ENCODE data around the gene DSC2.

Gene DSC2

DNA sequence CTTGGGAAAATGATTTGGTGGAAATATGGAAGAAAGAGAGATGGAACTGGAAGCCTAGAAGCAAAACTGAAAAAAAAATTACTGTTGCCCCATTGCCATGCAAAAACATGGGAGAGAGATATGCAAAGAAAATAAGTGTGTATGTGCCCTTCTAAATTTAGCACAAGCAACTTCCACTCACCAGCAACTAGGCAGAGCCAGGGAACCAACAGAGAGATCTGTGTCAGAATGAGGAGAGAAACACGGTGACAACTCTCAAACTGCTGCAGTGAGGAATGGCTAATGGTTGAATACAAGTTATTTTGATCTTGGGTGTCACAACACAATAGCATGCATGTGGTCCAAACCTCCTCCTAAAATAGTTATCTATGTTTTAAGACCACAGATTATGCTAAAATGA lies 10.9 kb downstream of the DSC2 start:
- DNase-seq (ENCODE audit: low spot score): no peak
- TF ChIP-seq, protein P1, sequence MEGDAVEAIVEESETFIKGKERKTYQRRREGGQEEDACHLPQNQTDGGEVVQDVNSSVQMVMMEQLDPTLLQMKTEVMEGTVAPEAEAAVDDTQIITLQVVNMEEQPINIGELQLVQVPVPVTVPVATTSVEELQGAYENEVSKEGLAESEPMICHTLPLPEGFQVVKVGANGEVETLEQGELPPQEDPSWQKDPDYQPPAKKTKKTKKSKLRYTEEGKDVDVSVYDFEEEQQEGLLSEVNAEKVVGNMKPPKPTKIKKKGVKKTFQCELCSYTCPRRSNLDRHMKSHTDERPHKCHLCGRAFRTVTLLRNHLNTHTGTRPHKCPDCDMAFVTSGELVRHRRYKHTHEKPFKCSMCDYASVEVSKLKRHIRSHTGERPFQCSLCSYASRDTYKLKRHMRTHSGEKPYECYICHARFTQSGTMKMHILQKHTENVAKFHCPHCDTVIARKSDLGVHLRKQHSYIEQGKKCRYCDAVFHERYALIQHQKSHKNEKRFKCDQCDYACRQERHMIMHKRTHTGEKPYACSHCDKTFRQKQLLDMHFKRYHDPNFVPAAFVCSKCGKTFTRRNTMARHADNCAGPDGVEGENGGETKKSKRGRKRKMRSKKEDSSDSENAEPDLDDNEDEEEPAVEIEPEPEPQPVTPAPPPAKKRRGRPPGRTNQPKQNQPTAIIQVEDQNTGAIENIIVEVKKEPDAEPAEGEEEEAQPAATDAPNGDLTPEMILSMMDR (conservative IDR thresholded peaks at IDR 0.05; ENCODE audit: low read depth): no peak
- CTCF ChIA-PET: no interaction called here

DNA sequence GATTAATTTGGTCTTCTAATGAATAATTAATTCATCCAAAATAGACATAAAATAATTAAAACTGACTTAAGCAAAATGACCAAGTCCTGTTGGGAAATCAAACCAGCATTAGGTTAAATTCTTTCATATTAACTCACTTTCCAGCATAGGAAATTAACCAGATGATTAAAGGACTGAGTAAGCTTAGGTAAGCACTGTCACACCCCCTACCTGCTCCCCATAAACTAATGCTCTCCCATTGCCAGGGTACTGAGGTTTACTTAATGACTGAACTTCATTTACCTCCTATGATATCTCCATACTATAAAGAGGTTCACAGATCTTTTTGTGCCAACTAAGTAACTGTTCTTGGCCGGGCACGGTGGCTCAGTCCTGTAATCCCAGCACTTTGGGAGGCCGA lies 13.7 kb downstream of the DSC2 start:
- TF ChIP-seq, protein P1 (conservative IDR thresholded peaks at IDR 0.05; ENCODE audit: low read depth): no peak
- POLR2A ChIA-PET (ENCODE audit: low non-redundant PET): no interaction called here
- H3K27ac ChIP-seq: no peak overlapping the region
- CTCF ChIA-PET: no interaction called here
- no peak for DNase-seq (ENCODE audit: low spot score)

More for the DNA sequence above, 10.9 kb downstream of the DSC2 start:
- H3K27ac ChIP-seq: no peak overlapping the region
- POLR2A ChIA-PET (ENCODE audit: low non-redundant PET): interaction anchor here (0.6 kb wide), 1 partner anchor 31 kb away, joined by 3 read pairs; no protein-coding TSS in a partner anchor

DNA sequence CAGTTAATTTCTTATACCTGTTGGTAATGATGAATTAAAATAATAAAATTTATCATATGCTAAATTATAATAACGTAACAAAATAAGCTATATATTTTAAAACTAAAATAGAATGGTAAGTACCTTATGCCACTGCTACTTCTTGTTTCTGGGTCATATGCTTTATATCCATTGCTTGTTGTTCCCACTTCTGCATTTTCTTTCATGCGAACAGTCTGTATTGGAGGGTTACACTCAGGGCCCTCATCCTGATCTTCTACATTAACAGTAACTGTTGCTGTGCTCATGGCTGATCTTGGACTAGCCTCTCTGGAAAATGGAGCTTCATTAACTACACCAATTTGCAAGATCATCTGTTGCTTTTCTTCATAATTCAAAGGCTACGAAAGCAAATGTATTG lies 22.2 kb downstream of the DSC2 start:
- TF ChIP-seq, protein P1 (conservative IDR thresholded peaks at IDR 0.05; ENCODE audit: low read depth): no peak
- ChIA-PET POLR2A (ENCODE audit: low non-redundant PET) (no interaction called here), CTCF (no interaction called here)

DNA sequence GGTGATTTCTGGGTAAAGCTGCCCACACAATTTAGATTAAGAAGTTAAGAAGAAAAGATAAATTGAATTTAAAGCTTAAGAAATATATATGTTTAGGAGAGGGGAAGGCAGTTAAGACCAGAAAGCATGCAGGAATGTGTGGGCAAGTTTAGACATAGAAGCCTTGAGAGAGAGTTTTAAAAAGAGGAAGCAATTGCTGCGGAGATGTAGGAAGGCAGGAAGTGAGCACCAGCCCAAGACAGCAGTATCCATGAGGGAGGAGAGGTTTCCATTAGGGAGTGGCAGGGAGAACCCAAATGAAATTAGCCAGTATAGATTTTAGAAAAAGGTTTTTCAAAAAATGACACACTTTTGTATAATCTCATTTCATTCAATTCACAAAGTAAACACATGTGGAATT lies 24.3 kb downstream of the DSC2 start:
- TF ChIP-seq, protein P1 (conservative IDR thresholded peaks at IDR 0.05; ENCODE audit: low read depth): no peak
- no peak overlapping the region for H3K27ac ChIP-seq
- POLR2A ChIA-PET (ENCODE audit: low non-redundant PET): no interaction called here
- no peak for DNase-seq (ENCODE audit: low spot score)
- CTCF ChIA-PET: no interaction called here

More for the DNA sequence above, 22.2 kb downstream of the DSC2 start:
- H3K27ac ChIP-seq: no peak overlapping the region
- no peak for DNase-seq (ENCODE audit: low spot score)

DNA sequence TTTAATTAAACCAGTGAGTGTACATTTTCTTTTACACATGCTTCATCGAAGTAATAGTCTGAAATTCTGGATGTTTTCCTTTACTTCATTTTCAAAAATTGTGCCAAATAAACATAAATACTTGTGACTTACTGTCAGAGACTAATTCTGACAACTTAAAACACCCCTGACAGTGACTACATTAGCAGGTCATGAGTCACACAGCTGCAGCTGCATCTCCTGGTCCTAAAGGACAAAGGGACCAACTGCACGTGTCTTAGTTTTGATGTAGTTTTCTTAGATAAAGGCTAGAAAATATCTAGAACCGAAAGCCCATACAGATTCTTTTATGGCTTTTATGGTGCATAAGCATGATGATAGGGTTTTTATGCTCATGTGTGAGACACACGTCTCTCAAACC lies 30.0 kb downstream of the DSC2 start:
- TF ChIP-seq, protein P1 (conservative IDR thresholded peaks at IDR 0.05; ENCODE audit: low read depth): no peak
- CTCF ChIA-PET: no interaction called here

DNA sequence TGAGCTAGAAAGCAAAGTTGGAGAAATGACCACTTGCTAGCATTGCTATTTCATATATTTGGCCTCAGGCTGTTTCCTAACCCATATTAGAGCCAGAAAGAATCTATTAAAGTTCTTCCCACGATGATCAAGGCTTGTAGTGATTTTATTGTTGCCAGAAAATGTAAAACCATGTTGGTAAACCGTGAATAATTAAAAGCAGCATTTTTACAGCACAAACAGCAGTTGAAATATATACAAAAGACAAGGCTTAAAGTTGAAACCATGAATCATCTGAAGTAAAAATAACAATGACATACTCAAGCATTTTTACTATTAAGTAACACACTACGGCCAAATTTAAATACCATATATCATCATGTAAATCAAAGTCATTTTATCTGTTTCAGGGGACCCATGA lies 32.0 kb downstream of the DSC2 start:
- no peak overlapping the region for H3K27ac ChIP-seq
- no peak for DNase-seq (ENCODE audit: low spot score)
- TF ChIP-seq, protein P1 (conservative IDR thresholded peaks at IDR 0.05; ENCODE audit: low read depth): no peak
- CTCF ChIA-PET: no interaction called here
- POLR2A ChIA-PET (ENCODE audit: low non-redundant PET): no interaction called here

More for the DNA sequence above, 30.0 kb downstream of the DSC2 start:
- DNase-seq (ENCODE audit: low spot score): no peak
- POLR2A ChIA-PET (ENCODE audit: low non-redundant PET): no interaction called here
- no peak overlapping the region for H3K27ac ChIP-seq

DNA sequence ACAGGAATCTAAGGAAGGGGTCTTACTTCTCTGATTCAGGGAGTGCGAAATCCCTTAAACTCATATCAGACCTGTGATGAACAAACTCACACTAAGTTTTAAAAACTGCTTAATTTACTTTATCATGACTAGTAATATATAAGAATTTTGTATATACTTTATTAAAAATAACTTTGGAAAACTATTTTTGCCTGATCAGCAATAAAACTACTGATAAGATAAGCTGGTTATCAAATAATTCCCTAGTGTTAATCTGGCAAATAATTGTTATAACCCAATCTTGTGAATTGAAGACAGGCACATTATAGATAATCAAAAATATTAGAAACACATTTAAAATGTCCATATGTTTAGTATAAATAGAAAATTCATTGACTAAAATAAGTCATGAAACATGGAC lies 36.0 kb downstream of the DSC2 start:
- no peak for DNase-seq (ENCODE audit: low spot score)
- ChIA-PET CTCF (no interaction called here), POLR2A (ENCODE audit: low non-redundant PET) (no interaction called here)
- no peak overlapping the region for H3K27ac ChIP-seq
- TF ChIP-seq, protein P1 (conservative IDR thresholded peaks at IDR 0.05; ENCODE audit: low read depth): no peak

Measured in RWPE1 (cell line).